ENCODE measurements around the gene GALM.

The GALM gene

GRCh38 chr2:38778687-38779082 is 112.8 kb downstream of the GALM start:
- no peak for DNase-seq

- no peak for DNase-seq
Observed at GRCh38 chr2:38783586-38783985, 117.7 kb downstream of the GALM start.

Data from NCI-H1694 treated with DMSO at 0.1 percent for 48 hours (cell line).